Natural killer cell (primary cell): ENCODE data around the gene PRDM12. TPM values are rescaled to one million over a fixed set of nuclear protein-coding genes. Genes with fewer than 3 reads are reported as not detected.

Experiments used
- ATAC-seq, 3 donors: fragments of 150-1000 bp in 2 of 3; fragments of 200-7000 bp in 1 of 3; cut with Tn5 transposase; 1 replicate in 1 of 3; 2 replicates in 2 of 3; pipeline ENCODE4 v1.10.0; 2021; ENCODE audit warnings: mild to moderate bottlenecking in 2 of 3, moderate library complexity in 2 of 3
- DNase-seq, 2 donors: peaks; one replicate each; pipeline versions ENCODE4 v3.0.0 to v3.0.0-alpha.2; 2013 to 2021; ENCODE audit warnings: mixed read lengths in 1 of 2
- H3K27ac ChIP-seq: one replicate; pipeline ENCODE4 v1.5.1; 2013; ENCODE audit warnings: mild to moderate bottlenecking, low read length
- H3K27me3 ChIP-seq: one replicate; pipeline ENCODE4 v1.6.1; 2013; ENCODE audit warnings: low read length; ENCODE audit not compliant: control insufficient read depth, insufficient read depth
- H3K36me3 ChIP-seq: one replicate; pipeline ENCODE4 v1.6.1; 2013; ENCODE audit warnings: low read length; ENCODE audit not compliant: control insufficient read depth, insufficient read depth
- H3K4me1 ChIP-seq: one replicate; pipeline ENCODE4 v1.6.1; 2013; ENCODE audit warnings: low read length; ENCODE audit not compliant: control insufficient read depth, insufficient read depth
- H3K4me3 ChIP-seq: one replicate; pipeline ENCODE4 v1.5.1; 2013; ENCODE audit warnings: low read length
- H3K9me3 ChIP-seq: one replicate; pipeline ENCODE4 v1.6.1; 2013; ENCODE audit warnings: low read length; ENCODE audit not compliant: control insufficient read depth, insufficient read depth
- H3K27ac Mint-ChIP-seq, 2 donors: one replicate each; pipeline ENCODE4 v1.8.0; 2022; ENCODE audit warnings: mild to moderate bottlenecking in 2 of 2, mixed read lengths in 2 of 2, moderate library complexity in 1 of 2
- H3K27me3 Mint-ChIP-seq, 2 donors: one replicate each; pipeline ENCODE4 v1.8.0; 2022; ENCODE audit warnings: low read depth in 2 of 2, mixed read lengths in 2 of 2
- H3K36me3 Mint-ChIP-seq: one replicate; pipeline ENCODE4 v1.8.0; 2022; ENCODE audit warnings: mixed read lengths
- H3K4me1 Mint-ChIP-seq, 2 donors: one replicate each; pipeline ENCODE4 v1.8.0; 2022; ENCODE audit warnings: mixed read lengths in 2 of 2
- H3K4me3 Mint-ChIP-seq: one replicate; pipeline ENCODE4 v1.8.0; 2022; ENCODE audit warnings: mild to moderate bottlenecking, moderate library complexity, mixed read lengths
- H3K9me3 Mint-ChIP-seq, 2 donors: one replicate each; pipeline ENCODE4 v1.8.0; 2022; ENCODE audit warnings: mixed read lengths in 2 of 2
- CTCF ChIP-seq: fragments of 200-600 bp; IDR thresholded peaks from one replicate; pipeline ENCODE4 v1.8.0; 2022; ENCODE audit warnings: antibody characterized with exemption
- WGBS: methylation state at CpG from one replicate; pipeline ENCODE4 v1.1.7; 2013; ENCODE audit warnings: missing lambda C conversion rate; ENCODE audit not compliant: insufficient coverage; 5-methylcytosine and 5-hydroxymethylcytosine counted together
- intact Hi-C: fragments of 100-400 bp; cut with micrococcal nuclease; formaldehyde crosslinking; loops from one replicate; pipeline ENCODE4 v1.14.2; 2022
- total RNA-seq, 4 donors: library from RNA; stranded (reverse); fragments of 120-200 nt in 1 of 4; gene quantifications; one replicate each; pipeline versions ENCODE4 v1.2.3 to v1.2.4, GENCODE V29; 2013 to 2022

Gene PRDM12
- total RNA-seq, 3 donors from 2014 or later (not counting 1 experiment from before 2014, with no cell fraction given), result 0.09 to 0.15 TPM; not detected in 1

- ATAC-seq (peak in 1 of 3 donors; percentile 45), DNase-seq (peak in 1 of 2 donors; percentile 33)
- Histone ChIP-seq H3K27me3 (peaks cover 47% of the 10 kb centered on the region), H3K4me1 (peaks cover 13% of the 10 kb centered on the region), H3K27ac (no peak overlapping the region), H3K4me3 (no peak overlapping the region), H3K9me3 (no peaks in the 10 kb centered on the region), H3K36me3 (no peaks in the 10 kb centered on the region)
- Mint-ChIP-seq H3K4me1 (peaks cover 6 to 17% of the 10 kb centered on the region in 2 donors), H3K27ac (no peak overlapping the region), H3K36me3 (no peaks in the 10 kb centered on the region), H3K9me3 (no peaks in the 10 kb centered on the region), H3K27me3 (peaks cover 30 to 49% of the 10 kb centered on the region in 2 donors), H3K4me3 (no peak overlapping the region)
- TF ChIP-seq CTCF, result no peak
- WGBS, result 3% methylated on average over 63 of the region's 65 CpGs
- intact Hi-C loops, result no loop called here
These were observed 977 bp upstream of the PRDM12 start for GRCh38 chr9:130663258-130663976.

- DNase-seq, result no peak
- no peak for TF ChIP-seq CTCF
- H3K4me1 ChIP-seq, result peaks cover 13% of the 10 kb centered on the region
- peaks cover 6 to 17% of the 10 kb centered on the region in 2 donors for H3K4me1 Mint-ChIP-seq
- intact Hi-C loops, result no loop called here
- H3K4me3 Mint-ChIP-seq, result no peak overlapping the region
- no peaks in the 10 kb centered on the region for H3K36me3 ChIP-seq
- peaks cover 28 to 47% of the 10 kb centered on the region in 2 donors for H3K27me3 Mint-ChIP-seq
- H3K9me3 ChIP-seq, result no peaks in the 10 kb centered on the region
- H3K36me3 Mint-ChIP-seq, result no peaks in the 10 kb centered on the region
- no peak overlapping the region for H3K27ac Mint-ChIP-seq
- H3K9me3 Mint-ChIP-seq, result no peaks in the 10 kb centered on the region
- no peak for ATAC-seq
- peaks cover 46% of the 10 kb centered on the region for H3K27me3 ChIP-seq
- 6% methylated on average over 17 of the region's 19 CpGs for WGBS
- H3K4me3 ChIP-seq, result no peak overlapping the region
- H3K27ac ChIP-seq, result no peak overlapping the region
These were observed 480 bp upstream of the PRDM12 start for GRCh38 chr9:130663977-130664250.

GRCh38 chr9:130665029-130665430 is 636 bp downstream of the PRDM12 start:
- Histone ChIP-seq H3K36me3 (no peaks in the 10 kb centered on the region), H3K27me3 (peaks cover 45% of the 10 kb centered on the region), H3K4me3 (no peak overlapping the region), H3K9me3 (no peaks in the 10 kb centered on the region), H3K4me1 (peaks cover 13% of the 10 kb centered on the region), H3K27ac (no peak overlapping the region)
- Mint-ChIP-seq H3K27ac (no peak overlapping the region), H3K4me3 (no peak overlapping the region), H3K27me3 (peaks cover 27 to 39% of the 10 kb centered on the region in 2 donors), H3K36me3 (no peaks in the 10 kb centered on the region), H3K9me3 (no peaks in the 10 kb centered on the region), H3K4me1 (peaks cover 6 to 12% of the 10 kb centered on the region in 2 donors)
- ATAC-seq (no peak), DNase-seq (no peak)
- intact Hi-C loops, result no loop called here
- 3% methylated on average over 18 of the region's 26 CpGs for WGBS
- TF ChIP-seq CTCF, result no peak
